Activated CD4-positive, alpha-beta T cell treated with anti-CD3 and anti-CD28 coated beads, Interleukin-2, amount 50 U/mL, for 48 hours (primary cell): ENCODE results near the gene PTCH2.
"Not testable (repeated sequence)": the region's sequence is repeated elsewhere in the genome, so short reads cannot be mapped to it uniquely, and the experiment has no call there.

Source experiments
- DNase-seq, 2 experiments: peaks; one replicate each; pipeline ENCODE4 v3.0.0-alpha.2; 2020

The PTCH2 gene

GRCh38 chr1:44802306-44803061 lies 40.6 kb downstream of the PTCH2 start:
- no peak for DNase-seq

GRCh38 chr1:44801491-44802305 lies 41.4 kb downstream of the PTCH2 start:
- DNase-seq, result peak in 1 of 2 experiments; percentile 62

- DNase-seq, result peak; percentile 98 to 99
Observed at GRCh38 chr1:44799770-44800584, 43.1 kb downstream of the PTCH2 start, which contains the start of gene PLK3. PLK3 (plus strand) TSS chr1:44800377; CDS start chr1:44800464, 87 bp downstream.

- no peak for DNase-seq
Observed at GRCh38 chr1:44798481-44799365, 44.3 kb downstream of the PTCH2 start.

GRCh38 chr1:44797886-44798285 lies 45.2 kb downstream of the PTCH2 start:
- DNase-seq, result not testable (repeated sequence)

- DNase-seq, result peak in 1 of 2 experiments; percentile 0
Observed at GRCh38 chr1:44792736-44793502, 50.1 kb downstream of the PTCH2 start.

- no peak for DNase-seq
Observed at GRCh38 chr1:44790968-44791801, 51.9 kb downstream of the PTCH2 start.

GRCh38 chr1:44788120-44788860 lies 54.8 kb downstream of the PTCH2 start, which contains the start of gene BEST4:
BEST4 (minus strand) TSS chr1:44788170; CDS start chr1:44787705, 465 bp downstream.
- no peak for DNase-seq

- no peak for DNase-seq
Observed at GRCh38 chr1:44787506-44787905, 55.5 kb downstream of the PTCH2 start.

- no peak for DNase-seq
Observed at GRCh38 chr1:44786841-44787426, 56.1 kb downstream of the PTCH2 start.

- DNase-seq, result peak; percentile 81 to 85
Observed at GRCh38 chr1:44786138-44786840, 56.8 kb downstream of the PTCH2 start.

GRCh38 chr1:44785501-44786137 lies 57.4 kb downstream of the PTCH2 start:
- no peak for DNase-seq

GRCh38 chr1:44785029-44785380 lies 58.0 kb downstream of the PTCH2 start:
- DNase-seq, result no peak

- DNase-seq, result peak in 1 of 2 experiments; percentile 43
Observed at GRCh38 chr1:44784094-44785028, 58.7 kb downstream of the PTCH2 start.

GRCh38 chr1:44783697-44784093 lies 59.4 kb downstream of the PTCH2 start:
- DNase-seq, result no peak

- no peak for DNase-seq
Observed at GRCh38 chr1:44780583-44781121, 62.4 kb downstream of the PTCH2 start.
